ENCODE data around the gene MYO16. TPM values are rescaled to one million over a fixed set of nuclear protein-coding genes. Genes with fewer than 3 reads are reported as not detected.

Gene MYO16
- total RNA-seq, 1 experiment from 2014 or later = not detected

GRCh38 chr13:108959234-108959633 lies 329.8 kb downstream of the MYO16 start:
- Histone ChIP-seq H3K23me2 (ENCODE audit: insufficient read length, low read depth, low read length, poor library complexity, severe bottlenecking) (no peaks in the 10 kb centered on the region), H3K79me2 (ENCODE audit: insufficient read depth, low read length) (no peaks in the 10 kb centered on the region), H2BK20ac (ENCODE audit: low read depth, low read length, poor library complexity, severe bottlenecking) (no peak overlapping the region), H3K79me1 (ENCODE audit: insufficient read depth, low read depth, low read length, poor library complexity, severe bottlenecking) (no peaks in the 10 kb centered on the region), H2BK120ac (ENCODE audit: low read depth, low read length, poor library complexity, severe bottlenecking) (no peak overlapping the region), H3K9me3 (ENCODE audit: control insufficient read depth, low read depth, low read length) (no peaks in the 10 kb centered on the region), H2BK12ac (ENCODE audit: insufficient read length, low read depth, low read length) (no peak overlapping the region), H3K9ac (ENCODE audit: extremely low read depth, insufficient read length, low read length) (no peak overlapping the region), H4K91ac (ENCODE audit: insufficient read length, low read depth, low read length) (no peak overlapping the region), H2BK5ac (ENCODE audit: insufficient read length, low read length) (no peak overlapping the region), H4K5ac (ENCODE audit: insufficient read length, low read depth, low read length) (no peak overlapping the region), H3K27me3 (ENCODE audit: insufficient read depth, low read length) (no peaks in the 10 kb centered on the region), H3K27ac (ENCODE audit: insufficient read length, low read depth, low read length) (no peak overlapping the region), H3K4me2 (ENCODE audit: insufficient read depth, insufficient read length, low read length) (no peak overlapping the region), H2AK5ac (ENCODE audit: insufficient read length, low read length) (no peak overlapping the region), H3K56ac (ENCODE audit: insufficient read length, low read depth, low read length) (no peak overlapping the region), H3K18ac (ENCODE audit: insufficient read length, low read depth, low read length) (no peak overlapping the region), H3K23ac (ENCODE audit: insufficient read length, low read depth, low read length) (no peak overlapping the region), H3T11ph (ENCODE audit: low read length) (no peak overlapping the region), H4K8ac (replicated peaks; ENCODE audit: insufficient read length, low read depth, low read length) (no peak overlapping the region), H2BK15ac (ENCODE audit: low read depth, low read length) (no peak overlapping the region), H3K4me1 (ENCODE audit: insufficient read depth, low read length) (no peaks in the 10 kb centered on the region), H3K14ac (ENCODE audit: insufficient read depth, low read length) (no peak overlapping the region), H4K20me1 (ENCODE audit: control insufficient read depth, insufficient read depth, insufficient read length) (no peaks in the 10 kb centered on the region), H3K4ac (ENCODE audit: low read depth, low read length) (no peak overlapping the region), H2AFZ (ENCODE audit: low read length) (no peak overlapping the region)
- Mint-ChIP-seq H3K27me3 (ENCODE audit: low read depth) (no peaks in the 10 kb centered on the region), H3K4me1 (peaks cover 0 to 4% of the 10 kb centered on the region in 2 experiments; a peak in 1 of 4 replicates), H3K36me3 (ENCODE audit: insufficient read depth in 1 of 3, low read depth in 3 of 3) (no peaks in the 10 kb centered on the region), H3K9me3 (no peaks in the 10 kb centered on the region; a peak in 1 of 5 replicates), H3K27ac (no peak overlapping the region; a peak in 1 of 7 replicates), H3K4me3 (no peak overlapping the region)
- DNase-seq = no peak
- no peak for TF ChIP-seq CTCF (conservative IDR thresholded peaks at IDR 0.05)
